ENCODE measurements around the gene LCE3B.

Gene LCE3B

DNA sequence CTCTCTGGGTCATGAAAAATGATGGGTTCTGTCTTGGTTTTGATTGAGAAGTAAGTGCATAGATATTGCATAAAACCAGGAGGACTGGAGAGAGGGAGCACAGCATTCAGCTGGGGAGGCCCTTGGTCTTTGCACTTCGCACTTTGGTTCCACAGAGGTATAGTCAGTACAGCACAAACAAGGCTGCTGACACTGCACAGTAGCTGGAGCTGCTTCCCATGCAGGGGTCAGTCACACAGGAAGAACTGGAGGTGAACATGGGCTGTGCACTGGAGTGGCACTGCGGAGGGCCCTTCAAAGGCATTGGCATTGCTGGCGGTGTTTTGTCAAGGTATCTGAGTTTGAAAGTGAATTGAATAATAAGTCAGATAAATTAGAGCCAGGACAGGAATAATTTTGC, 45.0 kb downstream of the LCE3B start:
- no peak for DNase-seq (ENCODE audit: low spot score)

DNA sequence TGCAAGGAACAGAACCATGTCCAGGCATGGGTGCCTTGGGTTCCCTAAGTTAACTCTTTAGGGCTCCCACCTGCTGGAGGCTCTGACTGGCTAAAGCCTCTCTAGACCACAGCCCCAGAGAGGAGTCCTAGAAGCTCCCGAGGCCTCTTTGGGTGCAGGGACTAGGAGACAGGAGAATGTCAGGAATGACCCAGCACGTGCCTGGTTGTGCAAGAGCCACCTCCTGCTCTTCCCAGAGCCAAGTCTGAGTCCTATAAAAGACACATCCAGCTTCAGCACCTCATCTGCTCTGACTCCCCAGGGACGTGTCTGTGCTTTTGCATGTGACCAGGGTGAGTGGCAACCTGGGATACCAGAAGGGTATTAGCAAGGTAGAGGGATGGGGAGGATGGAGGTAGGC, 49.5 kb downstream of the LCE3B start, which contains the start of gene LCE2D:
TSS of gene LCE2D (plus strand) at position 283 of the 400 bp plus-strand sequence. CDS start 726 bp downstream, outside the sequence.
- DNase-seq (ENCODE audit: low spot score) = no peak
